SK-N-SH treated with all-trans-retinoic acid at 6 μM for 48 hours (cell line): ENCODE results near the gene BOK.

Experiments
- GLIS3 ChIP-seq: fragments of 250-450 bp; sonication (Bioruptor Pico); IDR thresholded peaks from 2 replicates; pipeline ENCODE4 v1.5.0; 2020; ENCODE audit warnings: mild to moderate bottlenecking, moderate library complexity
- ISL1 ChIP-seq: fragments of 250-450 bp; sonication (Bioruptor Pico); IDR thresholded peaks from 2 replicates; pipeline ENCODE4 v2.1.2; 2022; ENCODE audit warnings: mild to moderate bottlenecking, moderate library complexity
- OSR1 ChIP-seq: fragments of 250-450 bp; sonication (Bioruptor Pico); IDR thresholded peaks from 2 replicates; pipeline ENCODE4 v1.8.0; 2022; ENCODE audit warnings: moderate library complexity, mild to moderate bottlenecking, inconsistent platforms
- PPARA ChIP-seq: fragments of 250-450 bp; sonication (Bioruptor Pico); IDR thresholded peaks from 2 replicates; pipeline ENCODE4 v1.5.0; 2020; ENCODE audit warnings: mild to moderate bottlenecking, borderline replicate concordance
- RARB ChIP-seq: fragments of 250-450 bp; sonication (Bioruptor Pico); IDR thresholded peaks from 2 replicates; pipeline ENCODE4 v1.8.0; 2021; ENCODE audit warnings: mild to moderate bottlenecking, moderate library complexity
- SNAI2 ChIP-seq: fragments of 250-450 bp; sonication (Bioruptor Pico); IDR thresholded peaks from 2 replicates; pipeline ENCODE4 v1.5.0; 2020; ENCODE audit warnings: mild to moderate bottlenecking, moderate library complexity
- ZFP30 ChIP-seq: fragments of 450-650 bp; formaldehyde crosslinking; IDR thresholded peaks from 2 replicates; pipeline ENCODE4 v1.5.0; 2022; ENCODE audit warnings: mild to moderate bottlenecking, moderate library complexity
- TF ChIP-seq, protein P1 (sequence below): fragments of 250-450 bp; sonication (Bioruptor Pico); IDR thresholded peaks from 2 replicates; pipeline ENCODE4 v1.5.1; 2020; ENCODE audit warnings: low read depth, mild to moderate bottlenecking, moderate library complexity
- TF ChIP-seq, protein P2 (sequence below): fragments of 250-450 bp; sonication (Bioruptor Pico); IDR thresholded peaks from 2 replicates; pipeline ENCODE4 v1.8.0; 2020; ENCODE audit warnings: mild to moderate bottlenecking, moderate library complexity, borderline replicate concordance

DNA sequence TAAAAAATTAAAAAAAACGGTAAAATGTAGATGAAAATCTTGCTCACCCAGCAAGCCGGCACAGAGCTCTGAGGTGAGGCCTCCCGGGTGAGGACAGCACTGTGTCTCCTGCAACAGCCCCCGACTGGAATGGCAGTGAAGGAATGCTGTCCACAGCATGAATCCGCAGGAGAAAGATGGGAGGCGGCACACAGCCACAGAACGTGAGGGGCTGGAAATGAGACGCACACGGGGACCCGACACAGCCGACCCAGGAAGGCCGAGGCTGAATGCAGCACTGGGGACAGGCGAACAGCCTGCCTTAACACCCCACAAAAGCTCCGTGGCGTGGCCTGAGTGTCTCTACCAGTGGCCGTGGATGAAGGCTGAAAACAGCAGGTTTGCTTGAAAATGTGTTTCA, 34.7 kb downstream of the BOK start:
- TF ChIP-seq SNAI2 (CRISPR knock-in tag) (no peak), RARB (CRISPR knock-in tag) (no peak), OSR1 (CRISPR knock-in tag) (no peak), GLIS3 (no peak), ISL1 (CRISPR knock-in tag) (no peak), ZFP30 (no peak), PPARA (CRISPR knock-in tag) (no peak)
- TF ChIP-seq, protein P1, sequence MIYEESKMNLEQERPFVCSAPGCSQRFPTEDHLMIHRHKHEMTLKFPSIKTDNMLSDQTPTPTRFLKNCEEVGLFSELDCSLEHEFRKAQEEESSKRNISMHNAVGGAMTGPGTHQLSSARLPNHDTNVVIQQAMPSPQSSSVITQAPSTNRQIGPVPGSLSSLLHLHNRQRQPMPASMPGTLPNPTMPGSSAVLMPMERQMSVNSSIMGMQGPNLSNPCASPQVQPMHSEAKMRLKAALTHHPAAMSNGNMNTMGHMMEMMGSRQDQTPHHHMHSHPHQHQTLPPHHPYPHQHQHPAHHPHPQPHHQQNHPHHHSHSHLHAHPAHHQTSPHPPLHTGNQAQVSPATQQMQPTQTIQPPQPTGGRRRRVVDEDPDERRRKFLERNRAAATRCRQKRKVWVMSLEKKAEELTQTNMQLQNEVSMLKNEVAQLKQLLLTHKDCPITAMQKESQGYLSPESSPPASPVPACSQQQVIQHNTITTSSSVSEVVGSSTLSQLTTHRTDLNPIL = no peak
- TF ChIP-seq, protein P2, sequence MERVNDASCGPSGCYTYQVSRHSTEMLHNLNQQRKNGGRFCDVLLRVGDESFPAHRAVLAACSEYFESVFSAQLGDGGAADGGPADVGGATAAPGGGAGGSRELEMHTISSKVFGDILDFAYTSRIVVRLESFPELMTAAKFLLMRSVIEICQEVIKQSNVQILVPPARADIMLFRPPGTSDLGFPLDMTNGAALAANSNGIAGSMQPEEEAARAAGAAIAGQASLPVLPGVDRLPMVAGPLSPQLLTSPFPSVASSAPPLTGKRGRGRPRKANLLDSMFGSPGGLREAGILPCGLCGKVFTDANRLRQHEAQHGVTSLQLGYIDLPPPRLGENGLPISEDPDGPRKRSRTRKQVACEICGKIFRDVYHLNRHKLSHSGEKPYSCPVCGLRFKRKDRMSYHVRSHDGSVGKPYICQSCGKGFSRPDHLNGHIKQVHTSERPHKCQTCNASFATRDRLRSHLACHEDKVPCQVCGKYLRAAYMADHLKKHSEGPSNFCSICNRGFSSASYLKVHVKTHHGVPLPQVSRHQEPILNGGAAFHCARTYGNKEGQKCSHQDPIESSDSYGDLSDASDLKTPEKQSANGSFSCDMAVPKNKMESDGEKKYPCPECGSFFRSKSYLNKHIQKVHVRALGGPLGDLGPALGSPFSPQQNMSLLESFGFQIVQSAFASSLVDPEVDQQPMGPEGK (CRISPR knock-in tag) = no peak
